ENCODE data around the gene TTC39B. TPM values are rescaled to one million over a fixed set of nuclear protein-coding genes. Genes with fewer than 3 reads are reported as not detected.
A peak's percentile ranks its signal among the peaks of the same experiment; 100 is the strongest.

TTC39B gene
- total and polyA plus RNA-seq, 2 of the 8 experiments (the other 6 are each of a cell fraction or from before 2014, with no cell fraction given): 1.6 to 10.9 TPM

GRCh38 chr9:15274425-15274824, 32.6 kb downstream of the TTC39B start:
- no peak overlapping the region for H2AFZ ChIP-seq (ENCODE audit: low read length)
- no peaks in the 10 kb centered on the region for H3K23me2 ChIP-seq (ENCODE audit: low read depth, low read length)
- no peak overlapping the region for H4K5ac ChIP-seq (ENCODE audit: insufficient read length, low read depth, low read length)
- no peaks in the 10 kb centered on the region for H3K36me3 ChIP-seq (ENCODE audit: control insufficient read depth in 2 of 4, insufficient read depth in 4 of 4, low read length in 3 of 4)
- no peak overlapping the region for H3K18ac ChIP-seq (ENCODE audit: extremely low read depth, low read length)
- no peaks in the 10 kb centered on the region for H3K79me2 ChIP-seq (ENCODE audit: control insufficient read depth in 1 of 2, insufficient read depth in 2 of 2, low read length in 2 of 2)
- ChIA-PET CTCF (ENCODE audit: partially characterized antibody) (interaction anchor here (0.6 to 1.9 kb wide), 4 partner anchors 25 to 142 kb away, joined by 3 to 5 read pairs (median 4); no protein-coding TSS in a partner anchor), POLR2A (ENCODE audit: partially characterized antibody) (interaction anchor here (0.6 kb wide), 1 partner anchor 14 kb away, joined by 4 read pairs; no protein-coding TSS in a partner anchor)
- no peak overlapping the region for H2BK15ac ChIP-seq (ENCODE audit: low read length)
- H4K20me1 ChIP-seq (replicated peaks in 1 of 2; ENCODE audit: control insufficient read depth in 1 of 2, insufficient read depth in 2 of 2, low read length in 2 of 2): no peaks in the 10 kb centered on the region
- H3K9ac ChIP-seq (replicated peaks in 1 of 4; ENCODE audit: extremely low read depth in 1 of 4, low read depth in 3 of 4, low read length in 3 of 4): no peak overlapping the region
- no peak overlapping the region for H2BK5ac ChIP-seq (ENCODE audit: low read depth, low read length)
- no peak overlapping the region for H4K91ac ChIP-seq (replicated peaks; ENCODE audit: insufficient read length, low read length)
- H2BK20ac ChIP-seq (ENCODE audit: low read length): no peak overlapping the region
- no peak overlapping the region for H4K8ac ChIP-seq (ENCODE audit: extremely low read depth, insufficient read depth, low read length)
- DNase-seq (ENCODE audit: low read depth in 1 of 2, low spot score in 2 of 2): no peak
- H3K4ac ChIP-seq (replicated peaks; ENCODE audit: insufficient read length, low read depth, low read length): no peak overlapping the region
- H3K27me3 ChIP-seq (replicated peaks in 1 of 4; ENCODE audit: control insufficient read depth in 3 of 4, extremely low read depth in 1 of 4, insufficient read depth in 3 of 4, low read length in 3 of 4): no peaks in the 10 kb centered on the region
- H3K9me3 ChIP-seq (ENCODE audit: insufficient read depth in 2 of 2, low read depth in 1 of 2, low read length in 1 of 2): 0 out of 4 replicates have a peak, but pooled peaks cover 0 to 3% of the 10 kb centered on the region in 2 experiments
- no peak overlapping the region for H2BK120ac ChIP-seq (replicated peaks; ENCODE audit: low read depth, low read length)
- H2BK12ac ChIP-seq (ENCODE audit: low read depth, low read length): no peak overlapping the region
- H3K4me1 ChIP-seq (replicated peaks in 1 of 4; ENCODE audit: control insufficient read depth in 3 of 4, insufficient read depth in 4 of 4, low read length in 3 of 4): peaks cover 0 to 5% (median 4%) of the 10 kb centered on the region in 4 experiments; a peak in 4 of 7 replicates
- H3K56ac ChIP-seq (replicated peaks; ENCODE audit: insufficient read length, low read depth, low read length): no peak overlapping the region
- H2AK5ac ChIP-seq (ENCODE audit: low read depth, low read length): no peak overlapping the region
- peak overlapping the region in 1 of 4 experiments; percentile 31; a peak in 1 of 8 replicates for H3K4me3 ChIP-seq (ENCODE audit: extremely low read depth in 1 of 4, insufficient read depth in 2 of 4, low read depth in 3 of 4, low read length in 4 of 4)
- no peak overlapping the region for H3K27ac ChIP-seq (ENCODE audit: low read depth, low read length)
- H3K4me2 ChIP-seq (ENCODE audit: insufficient read depth in 1 of 2, low read depth in 2 of 2, low read length in 2 of 2): 0 out of 4 replicates have a peak overlapping the region, but pooled peaks of 1 of the 2 experiments have one; percentile 24
- H3K14ac ChIP-seq (ENCODE audit: insufficient read length): no peak overlapping the region
- H3K79me1 ChIP-seq (ENCODE audit: low read depth, low read length): no peaks in the 10 kb centered on the region
- 33% methylated on average over 1 of the region's 1 CpG; no CpG with 5 or more reads in 1 of the 2 experiments for WGBS, 2 experiments (ENCODE audit: extremely low coverage in 1 of 2, insufficient coverage in 1 of 2, insufficient read length in 1 of 2, insufficient replicate concordance in 2 of 2, low coverage in 1 of 2, low lambda C conversion rate in 2 of 2, missing lambda C conversion rate in 1 of 2)
- no peak for FAIRE-seq
- H3K23ac ChIP-seq (ENCODE audit: insufficient read length): no peak overlapping the region
- TF ChIP-seq TEAD4 (IDR thresholded peaks at IDR 0.05; ENCODE audit: low read depth, low read length): peak; percentile 75

Measured in H1 (cell line).